PC-9 (cell line): ENCODE results near the gene TFAP2A.

Experiments used
- EZH2 ChIP-seq: fragments of 200-600 bp; sonication (generic); IDR thresholded peaks from 2 replicates; pipeline ENCODE4 v1.8.0; 2017; ENCODE audit warnings: antibody characterized with exemption, low read depth
- TF ChIP-seq, protein P1 (sequence below): fragments of 200-600 bp; sonication (generic); conservative IDR thresholded peaks from 2 replicates; pipeline ENCODE4 v1.6.1; 2017; ENCODE audit warnings: mixed run types, antibody characterized with exemption, mild to moderate bottlenecking, moderate library complexity

DNA sequence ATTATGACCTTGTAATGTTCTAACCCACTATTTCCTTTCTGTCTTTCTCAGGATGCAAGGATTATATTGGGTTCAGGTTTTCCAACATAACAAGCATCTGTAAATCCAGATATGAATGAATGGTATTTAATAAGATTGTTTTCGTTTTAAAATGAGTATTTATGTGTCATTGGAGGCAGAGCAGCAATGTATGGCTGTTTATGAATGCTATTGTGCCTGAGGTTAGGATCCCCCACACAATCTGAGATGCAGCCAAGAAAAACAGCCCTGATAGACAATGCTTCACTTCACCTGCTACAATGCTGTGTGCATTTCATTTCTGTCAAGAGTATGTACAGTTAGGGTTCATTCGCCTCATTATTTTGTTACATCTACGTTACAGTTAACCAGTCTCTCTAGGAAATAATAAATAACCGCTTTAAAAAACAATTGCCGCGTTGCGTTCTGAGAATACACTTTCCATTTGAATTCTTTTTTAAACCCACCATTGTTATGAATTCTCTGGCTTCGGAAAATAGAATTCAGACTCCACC lies 19.6 kb downstream of the TFAP2A start:
- no peak for TF ChIP-seq EZH2
- TF ChIP-seq, protein P1, sequence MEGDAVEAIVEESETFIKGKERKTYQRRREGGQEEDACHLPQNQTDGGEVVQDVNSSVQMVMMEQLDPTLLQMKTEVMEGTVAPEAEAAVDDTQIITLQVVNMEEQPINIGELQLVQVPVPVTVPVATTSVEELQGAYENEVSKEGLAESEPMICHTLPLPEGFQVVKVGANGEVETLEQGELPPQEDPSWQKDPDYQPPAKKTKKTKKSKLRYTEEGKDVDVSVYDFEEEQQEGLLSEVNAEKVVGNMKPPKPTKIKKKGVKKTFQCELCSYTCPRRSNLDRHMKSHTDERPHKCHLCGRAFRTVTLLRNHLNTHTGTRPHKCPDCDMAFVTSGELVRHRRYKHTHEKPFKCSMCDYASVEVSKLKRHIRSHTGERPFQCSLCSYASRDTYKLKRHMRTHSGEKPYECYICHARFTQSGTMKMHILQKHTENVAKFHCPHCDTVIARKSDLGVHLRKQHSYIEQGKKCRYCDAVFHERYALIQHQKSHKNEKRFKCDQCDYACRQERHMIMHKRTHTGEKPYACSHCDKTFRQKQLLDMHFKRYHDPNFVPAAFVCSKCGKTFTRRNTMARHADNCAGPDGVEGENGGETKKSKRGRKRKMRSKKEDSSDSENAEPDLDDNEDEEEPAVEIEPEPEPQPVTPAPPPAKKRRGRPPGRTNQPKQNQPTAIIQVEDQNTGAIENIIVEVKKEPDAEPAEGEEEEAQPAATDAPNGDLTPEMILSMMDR, result no peak
